ENCODE data around the gene TAOK1. TPM values are rescaled to one million over a fixed set of nuclear protein-coding genes. Genes with fewer than 3 reads are reported as not detected.

The TAOK1 gene
- total and polyA plus RNA-seq, 9 of the 15 experiments (the other 6 are each of a cell fraction or from before 2014, with no cell fraction given) = 3.2 to 33.1 (median 16.5) TPM

DNA sequence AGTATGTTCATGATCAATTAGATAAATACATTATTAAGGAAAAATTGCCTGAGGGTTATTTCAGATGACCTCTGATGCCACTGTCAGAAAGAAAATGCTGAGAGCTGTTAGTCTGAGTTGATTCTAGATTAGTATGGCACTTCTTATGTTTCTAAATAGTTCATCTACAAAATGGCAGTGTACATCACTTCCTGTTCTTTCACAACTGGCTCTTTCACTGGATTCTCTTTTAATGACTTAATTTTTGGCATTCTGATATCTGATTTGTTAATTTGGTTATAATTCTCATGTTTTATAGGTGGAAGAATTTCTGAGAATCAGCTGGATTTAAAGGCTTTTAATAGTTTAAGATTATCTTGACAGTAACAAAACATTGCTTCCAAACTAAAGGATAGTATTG, 3.3 kb downstream of the TAOK1 start (continued):
- TF ChIP-seq, protein P1, sequence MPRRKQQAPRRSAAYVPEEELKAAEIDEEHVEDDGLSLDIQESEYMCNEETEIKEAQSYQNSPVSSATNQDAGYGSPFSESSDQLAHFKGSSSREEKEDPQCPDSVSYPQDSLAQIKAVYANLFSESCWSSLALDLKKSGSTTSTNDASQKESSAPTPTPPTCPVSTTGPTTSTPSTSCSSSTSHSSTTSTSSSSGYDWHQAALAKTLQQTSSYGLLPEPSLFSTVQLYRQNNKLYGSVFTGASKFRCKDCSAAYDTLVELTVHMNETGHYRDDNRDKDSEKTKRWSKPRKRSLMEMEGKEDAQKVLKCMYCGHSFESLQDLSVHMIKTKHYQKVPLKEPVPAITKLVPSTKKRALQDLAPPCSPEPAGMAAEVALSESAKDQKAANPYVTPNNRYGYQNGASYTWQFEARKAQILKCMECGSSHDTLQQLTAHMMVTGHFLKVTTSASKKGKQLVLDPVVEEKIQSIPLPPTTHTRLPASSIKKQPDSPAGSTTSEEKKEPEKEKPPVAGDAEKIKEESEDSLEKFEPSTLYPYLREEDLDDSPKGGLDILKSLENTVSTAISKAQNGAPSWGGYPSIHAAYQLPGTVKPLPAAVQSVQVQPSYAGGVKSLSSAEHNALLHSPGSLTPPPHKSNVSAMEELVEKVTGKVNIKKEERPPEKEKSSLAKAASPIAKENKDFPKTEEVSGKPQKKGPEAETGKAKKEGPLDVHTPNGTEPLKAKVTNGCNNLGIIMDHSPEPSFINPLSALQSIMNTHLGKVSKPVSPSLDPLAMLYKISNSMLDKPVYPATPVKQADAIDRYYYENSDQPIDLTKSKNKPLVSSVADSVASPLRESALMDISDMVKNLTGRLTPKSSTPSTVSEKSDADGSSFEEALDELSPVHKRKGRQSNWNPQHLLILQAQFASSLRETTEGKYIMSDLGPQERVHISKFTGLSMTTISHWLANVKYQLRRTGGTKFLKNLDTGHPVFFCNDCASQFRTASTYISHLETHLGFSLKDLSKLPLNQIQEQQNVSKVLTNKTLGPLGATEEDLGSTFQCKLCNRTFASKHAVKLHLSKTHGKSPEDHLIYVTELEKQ (CRISPR knock-in tag; IDR thresholded peaks at IDR 0.05) = no peak
- TF ChIP-seq GABPA (tag; conservative IDR thresholded peaks at IDR 0.05; ENCODE audit: low read depth) (0 out of 2 replicates have a peak, but pooled peaks have one; percentile 47), CEBPB (tag; IDR thresholded peaks at IDR 0.05) (peak; percentile 47), KAT8 (IDR thresholded peaks at IDR 0.05; ENCODE audit: low read depth) (no peak), ETV5 (CRISPR knock-in tag; IDR thresholded peaks at IDR 0.05; ENCODE audit: low read depth) (no peak), POLR2H (tag; IDR thresholded peaks at IDR 0.05; ENCODE audit: low read depth) (peak; percentile 42), POLR3G (IDR thresholded peaks at IDR 0.05; ENCODE audit: extremely low read depth, insufficient read length, insufficient replicate concordance) (no peak), MTF1 (CRISPR knock-in tag; IDR thresholded peaks at IDR 0.05; ENCODE audit: borderline replicate concordance) (no peak), ZNF274 (IDR thresholded peaks at IDR 0.05; ENCODE audit: borderline replicate concordance, low read depth, low read length) (no peak), RNF2 (IDR thresholded peaks at IDR 0.05) (no peak)
- TF ChIP-seq, protein P2, sequence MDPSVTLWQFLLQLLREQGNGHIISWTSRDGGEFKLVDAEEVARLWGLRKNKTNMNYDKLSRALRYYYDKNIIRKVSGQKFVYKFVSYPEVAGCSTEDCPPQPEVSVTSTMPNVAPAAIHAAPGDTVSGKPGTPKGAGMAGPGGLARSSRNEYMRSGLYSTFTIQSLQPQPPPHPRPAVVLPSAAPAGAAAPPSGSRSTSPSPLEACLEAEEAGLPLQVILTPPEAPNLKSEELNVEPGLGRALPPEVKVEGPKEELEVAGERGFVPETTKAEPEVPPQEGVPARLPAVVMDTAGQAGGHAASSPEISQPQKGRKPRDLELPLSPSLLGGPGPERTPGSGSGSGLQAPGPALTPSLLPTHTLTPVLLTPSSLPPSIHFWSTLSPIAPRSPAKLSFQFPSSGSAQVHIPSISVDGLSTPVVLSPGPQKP (CRISPR knock-in tag; IDR thresholded peaks at IDR 0.05) = no peak
- TF ChIP-seq, protein P3, sequence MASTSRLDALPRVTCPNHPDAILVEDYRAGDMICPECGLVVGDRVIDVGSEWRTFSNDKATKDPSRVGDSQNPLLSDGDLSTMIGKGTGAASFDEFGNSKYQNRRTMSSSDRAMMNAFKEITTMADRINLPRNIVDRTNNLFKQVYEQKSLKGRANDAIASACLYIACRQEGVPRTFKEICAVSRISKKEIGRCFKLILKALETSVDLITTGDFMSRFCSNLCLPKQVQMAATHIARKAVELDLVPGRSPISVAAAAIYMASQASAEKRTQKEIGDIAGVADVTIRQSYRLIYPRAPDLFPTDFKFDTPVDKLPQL (IDR thresholded peaks at IDR 0.05; ENCODE audit: extremely low read depth, insufficient read length) = no peak
- TF ChIP-seq, protein P4, sequence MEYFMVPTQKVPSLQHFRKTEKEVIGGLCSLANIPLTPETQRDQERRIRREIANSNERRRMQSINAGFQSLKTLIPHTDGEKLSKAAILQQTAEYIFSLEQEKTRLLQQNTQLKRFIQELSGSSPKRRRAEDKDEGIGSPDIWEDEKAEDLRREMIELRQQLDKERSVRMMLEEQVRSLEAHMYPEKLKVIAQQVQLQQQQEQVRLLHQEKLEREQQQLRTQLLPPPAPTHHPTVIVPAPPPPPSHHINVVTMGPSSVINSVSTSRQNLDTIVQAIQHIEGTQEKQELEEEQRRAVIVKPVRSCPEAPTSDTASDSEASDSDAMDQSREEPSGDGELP (CRISPR knock-in tag; IDR thresholded peaks at IDR 0.05; ENCODE audit: borderline replicate concordance) = no peak
- TF ChIP-seq, protein P5, sequence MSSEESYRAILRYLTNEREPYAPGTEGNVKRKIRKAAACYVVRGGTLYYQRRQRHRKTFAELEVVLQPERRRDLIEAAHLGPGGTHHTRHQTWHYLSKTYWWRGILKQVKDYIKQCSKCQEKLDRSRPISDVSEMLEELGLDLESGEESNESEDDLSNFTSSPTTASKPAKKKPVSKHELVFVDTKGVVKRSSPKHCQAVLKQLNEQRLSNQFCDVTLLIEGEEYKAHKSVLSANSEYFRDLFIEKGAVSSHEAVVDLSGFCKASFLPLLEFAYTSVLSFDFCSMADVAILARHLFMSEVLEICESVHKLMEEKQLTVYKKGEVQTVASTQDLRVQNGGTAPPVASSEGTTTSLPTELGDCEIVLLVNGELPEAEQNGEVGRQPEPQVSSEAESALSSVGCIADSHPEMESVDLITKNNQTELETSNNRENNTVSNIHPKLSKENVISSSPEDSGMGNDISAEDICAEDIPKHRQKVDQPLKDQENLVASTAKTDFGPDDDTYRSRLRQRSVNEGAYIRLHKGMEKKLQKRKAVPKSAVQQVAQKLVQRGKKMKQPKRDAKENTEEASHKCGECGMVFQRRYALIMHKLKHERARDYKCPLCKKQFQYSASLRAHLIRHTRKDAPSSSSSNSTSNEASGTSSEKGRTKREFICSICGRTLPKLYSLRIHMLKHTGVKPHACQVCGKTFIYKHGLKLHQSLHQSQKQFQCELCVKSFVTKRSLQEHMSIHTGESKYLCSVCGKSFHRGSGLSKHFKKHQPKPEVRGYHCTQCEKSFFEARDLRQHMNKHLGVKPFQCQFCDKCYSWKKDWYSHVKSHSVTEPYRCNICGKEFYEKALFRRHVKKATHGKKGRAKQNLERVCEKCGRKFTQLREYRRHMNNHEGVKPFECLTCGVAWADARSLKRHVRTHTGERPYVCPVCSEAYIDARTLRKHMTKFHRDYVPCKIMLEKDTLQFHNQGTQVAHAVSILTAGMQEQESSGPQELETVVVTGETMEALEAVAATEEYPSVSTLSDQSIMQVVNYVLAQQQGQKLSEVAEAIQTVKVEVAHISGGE (CRISPR knock-in tag; IDR thresholded peaks at IDR 0.05) = no peak
- TF ChIP-seq, protein P6, sequence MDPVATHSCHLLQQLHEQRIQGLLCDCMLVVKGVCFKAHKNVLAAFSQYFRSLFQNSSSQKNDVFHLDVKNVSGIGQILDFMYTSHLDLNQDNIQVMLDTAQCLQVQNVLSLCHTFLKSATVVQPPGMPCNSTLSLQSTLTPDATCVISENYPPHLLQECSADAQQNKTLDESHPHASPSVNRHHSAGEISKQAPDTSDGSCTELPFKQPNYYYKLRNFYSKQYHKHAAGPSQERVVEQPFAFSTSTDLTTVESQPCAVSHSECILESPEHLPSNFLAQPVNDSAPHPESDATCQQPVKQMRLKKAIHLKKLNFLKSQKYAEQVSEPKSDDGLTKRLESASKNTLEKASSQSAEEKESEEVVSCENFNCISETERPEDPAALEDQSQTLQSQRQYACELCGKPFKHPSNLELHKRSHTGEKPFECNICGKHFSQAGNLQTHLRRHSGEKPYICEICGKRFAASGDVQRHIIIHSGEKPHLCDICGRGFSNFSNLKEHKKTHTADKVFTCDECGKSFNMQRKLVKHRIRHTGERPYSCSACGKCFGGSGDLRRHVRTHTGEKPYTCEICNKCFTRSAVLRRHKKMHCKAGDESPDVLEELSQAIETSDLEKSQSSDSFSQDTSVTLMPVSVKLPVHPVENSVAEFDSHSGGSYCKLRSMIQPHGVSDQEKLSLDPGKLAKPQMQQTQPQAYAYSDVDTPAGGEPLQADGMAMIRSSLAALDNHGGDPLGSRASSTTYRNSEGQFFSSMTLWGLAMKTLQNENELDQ (CRISPR knock-in tag; IDR thresholded peaks at IDR 0.05; ENCODE audit: borderline replicate concordance) = no peak

All from K562 (cell line).